ENCODE results near the gene CACNG4. TPM values are rescaled to one million over a fixed set of nuclear protein-coding genes. Genes with fewer than 3 reads are reported as not detected.

The CACNG4 gene
- 10 to 100 TPM in 1 of 2 donors, 1 to 10 TPM in 1; 9.5 to 12.9 TPM for total RNA-seq

- WGBS: 9% methylated on average over 54 of the region's 71 CpGs
- no peak for DNase-seq (ENCODE audit: low spot score)
- intact Hi-C loops (cut with DNase I): no loop called here
- Histone ChIP-seq H3K36me3 (no peaks in the 10 kb centered on the region), H3K4me3 (peak within 1 kb of the TSS; percentile 42 to 61), H3K4me1 (replicated peaks) (peaks cover 17% of the 10 kb centered on the region), H3K27me3 (replicated peaks; ENCODE audit: insufficient read depth) (no peaks in the 10 kb centered on the region), H3K27ac (peak within 1 kb of the TSS; percentile 6 to 74), H3K9me3 (no peaks in the 10 kb centered on the region)
- TF ChIP-seq POLR2A (IDR thresholded peaks at IDR 0.05) (no peak), CTCF (IDR thresholded peaks at IDR 0.05) (no peak), POLR2AphosphoS5 (IDR thresholded peaks at IDR 0.05) (no peak)
Observed at GRCh38 chr17:66963909-66964771, at the start of gene CACNG4. Gene CACNG4 (plus strand): TSS chr17:66964707. CDS start chr17:66964912, 205 bp downstream.

- TF ChIP-seq POLR2AphosphoS5 (IDR thresholded peaks at IDR 0.05): peak; percentile 42
- no peak for TF ChIP-seq POLR2A (IDR thresholded peaks at IDR 0.05)
- peak in 3 of 4 experiments; percentile 75 to 85 (median 76) for TF ChIP-seq CTCF (IDR thresholded peaks at IDR 0.05)
- DNase-seq (ENCODE audit: low spot score): peak; percentile 75
- intact Hi-C loops (cut with DNase I): no loop called here
- H3K27me3 ChIP-seq (replicated peaks; ENCODE audit: insufficient read depth): no peaks in the 10 kb centered on the region
- no peaks in the 10 kb centered on the region for H3K4me1 ChIP-seq (replicated peaks)
- H3K27ac ChIP-seq: no peak overlapping the region
- no peaks in the 10 kb centered on the region for H3K9me3 ChIP-seq
- H3K4me3 ChIP-seq: no peak overlapping the region
- no peaks in the 10 kb centered on the region for H3K36me3 ChIP-seq
- 25% methylated on average over 6 of the region's 7 CpGs for WGBS
Observed at GRCh38 chr17:66915204-66915611, 49.3 kb upstream of the CACNG4 start.

- no peaks in the 10 kb centered on the region for H3K9me3 ChIP-seq
- H3K4me3 ChIP-seq: no peak overlapping the region
- H3K27ac ChIP-seq: no peak overlapping the region
- no peak for TF ChIP-seq POLR2AphosphoS5 (IDR thresholded peaks at IDR 0.05)
- TF ChIP-seq POLR2A (IDR thresholded peaks at IDR 0.05): no peak
- no peak for TF ChIP-seq CTCF (IDR thresholded peaks at IDR 0.05)
- no peaks in the 10 kb centered on the region for H3K4me1 ChIP-seq (replicated peaks)
- H3K36me3 ChIP-seq: no peaks in the 10 kb centered on the region
- intact Hi-C loops (cut with DNase I): no loop called here
- 89% methylated on average over 11 of the region's 11 CpGs for WGBS
- no peaks in the 10 kb centered on the region for H3K27me3 ChIP-seq (replicated peaks; ENCODE audit: insufficient read depth)
- no peak for DNase-seq (ENCODE audit: low spot score)
Observed at GRCh38 chr17:66915792-66916191, 48.7 kb upstream of the CACNG4 start.

- H3K27me3 ChIP-seq (replicated peaks; ENCODE audit: insufficient read depth): no peaks in the 10 kb centered on the region
- no peak overlapping the region for H3K27ac ChIP-seq
- no peak overlapping the region for H3K4me3 ChIP-seq
- TF ChIP-seq POLR2AphosphoS5 (IDR thresholded peaks at IDR 0.05) (no peak), POLR2A (IDR thresholded peaks at IDR 0.05) (no peak), CTCF (IDR thresholded peaks at IDR 0.05) (no peak)
- H3K4me1 ChIP-seq (replicated peaks): no peaks in the 10 kb centered on the region
- 100% methylated on average over 1 of the region's 1 CpG for WGBS
- no peak for DNase-seq (ENCODE audit: low spot score)
- intact Hi-C loops (cut with DNase I): no loop called here
- H3K9me3 ChIP-seq: no peaks in the 10 kb centered on the region
- H3K36me3 ChIP-seq: no peaks in the 10 kb centered on the region
Observed at GRCh38 chr17:66916946-66917345, 47.6 kb upstream of the CACNG4 start.

GRCh38 chr17:66918896-66919295 lies 45.6 kb upstream of the CACNG4 start:
- TF ChIP-seq POLR2A (IDR thresholded peaks at IDR 0.05) (no peak), POLR2AphosphoS5 (IDR thresholded peaks at IDR 0.05) (no peak), CTCF (IDR thresholded peaks at IDR 0.05) (no peak)
- Histone ChIP-seq H3K27me3 (replicated peaks; ENCODE audit: insufficient read depth) (no peaks in the 10 kb centered on the region), H3K9me3 (no peaks in the 10 kb centered on the region), H3K4me1 (replicated peaks) (no peaks in the 10 kb centered on the region), H3K27ac (no peak overlapping the region), H3K36me3 (no peaks in the 10 kb centered on the region), H3K4me3 (no peak overlapping the region)
- 86% methylated on average over 12 of the region's 12 CpGs for WGBS
- DNase-seq (ENCODE audit: low spot score): no peak
- intact Hi-C loops (cut with DNase I): no loop called here
